Heart right ventricle (tissue), 16 donors: ENCODE results near the gene CHTOP. TPM values are rescaled to one million over a fixed set of nuclear protein-coding genes. Genes with fewer than 3 reads are reported as not detected.

Source experiments
- ATAC-seq, 8 donors: fragments of 200-7000 bp; cut with Tn5 transposase; one replicate each; pipeline ENCODE4 v1.9.1; 2020; ENCODE audit warnings: mild to moderate bottlenecking in 8 of 8, moderate library complexity in 8 of 8, moderate number of reproducible peaks in 1 of 8
- DNase-seq, 2 donors: peaks; one replicate each; pipeline ENCODE4 v3.0.0-alpha.2; 2020
- H3K27ac ChIP-seq, 10 donors: fragments of 200-600 bp; sonication (generic) in 2 of 10; one replicate each; pipeline versions ENCODE4 v1.5.0 to v1.8.0; 2020 to 2022; ENCODE audit warnings: mild to moderate bottlenecking in 3 of 10
- H3K27me3 ChIP-seq, 7 donors: fragments of 200-600 bp; one replicate each; pipeline ENCODE4 v1.8.0; 2021 to 2022; ENCODE audit warnings: mild to moderate bottlenecking in 2 of 7
- H3K36me3 ChIP-seq, 9 donors: fragments of 200-600 bp; sonication (generic) in 1 of 9; one replicate each; pipeline versions ENCODE4 v1.5.0 to v1.8.0; 2020 to 2022; ENCODE audit warnings: mild to moderate bottlenecking in 2 of 9
- H3K4me1 ChIP-seq, 9 donors: fragments of 200-600 bp; sonication (generic) in 1 of 9; one replicate each; pipeline versions ENCODE4 v1.5.0 to v1.8.0; 2020 to 2022; ENCODE audit warnings: mild to moderate bottlenecking in 4 of 9
- H3K4me3 ChIP-seq, 10 donors: fragments of 200-600 bp; sonication (generic) in 2 of 10; one replicate each; pipeline versions ENCODE4 v1.5.0 to v1.8.0; 2020 to 2022; ENCODE audit warnings: mild to moderate bottlenecking in 7 of 10, moderate library complexity in 2 of 10
- H3K9me3 ChIP-seq, 11 donors: fragments of 200-600 bp in 10 of 11; sonication (generic) in 2 of 11; one replicate each; pipeline versions ENCODE4 v1.5.0 to v1.8.0; 2013 to 2022; ENCODE audit warnings: mild to moderate bottlenecking in 2 of 11, control low read depth in 1 of 11, moderate library complexity in 1 of 11
- CTCF ChIP-seq, 9 donors: fragments of 200-600 bp; sonication (generic) in 2 of 9; IDR thresholded peaks; one replicate each; pipeline versions ENCODE4 v1.5.0 to v1.8.0; 2021 to 2022; ENCODE audit warnings: antibody characterized with exemption in 9 of 9, mild to moderate bottlenecking in 5 of 9, moderate library complexity in 1 of 9
- WGBS, 2 donors: extraction: QIAGEN DNeasy Blood & Tissue Kit; methylation state at CpG; one replicate each; pipeline ENCODE4 v1.1.7; 2013; ENCODE audit warnings: inconsistent platforms in 1 of 2; 5-methylcytosine and 5-hydroxymethylcytosine counted together
- intact Hi-C, 10 donors: fragments of 100-400 bp; cut with DNase I; formaldehyde crosslinking; loops; one replicate each; pipeline versions ENCODE4 v1.11.1 to v1.14.2; 2022
- polyA plus RNA-seq, 2 donors: library from polyadenylated mRNA; stranded (reverse); fragments of 200-250 nt; gene quantifications; one replicate each; pipeline ENCODE4 v1.2.3, GENCODE V29; 2013
- total RNA-seq, 10 donors: library from RNA; stranded (reverse); fragmentation: NEBNext Ultra II Directional in 3 of 10; extraction: Animal tissue kit (Norgen Biotek cat#: 25700) in 3 of 10; gene quantifications; one replicate each; pipeline versions ENCODE4 v1.2.1 to v1.2.4, GENCODE V29; 2021 to 2023
- donor health status: Arrhythmogenic right ventricular cardiomyopathy.
- donor health status: ischemic (EF 13 %, LVEDD 7.1; RV severe dilation, severe dysfunction).
- donor health status: healthy with polysubstance abuse.
- donor health status: DM: no; HTN: yes; CAD: no.
- donor health status: DM: no; HTN: no; CAD: no.
- donor health status: ischemic (EF 25% LVEDD 6.9; RV normal size, moderate dysfunction).
- donor health status: ischemic (EF 25% LVEDD 5.7; RV mildly dilated, moderate dysfunction).
- donor health status: healthy.
- donor health status: DM: yes; HTN: yes; CAD: no.
- donor health status: Ischemic cardiomyopathy.
- donor health status: ischemic (EF 35%, LVEDD 5.7; RV mildly dilated, moderate dysfunction).
- donor health status: nonischemic (EF 11% LVEDD 7.7; RV severe dilation, severe dysfunction).
- donor health status: DM: yes; HTN: yes; CAD: no.
- donor health status: PGD.
- donor health status: ischemic (EF 29% LVEDD 5.4; RV normal size, mild dysfunction).
- donor health status: nonischemic (EF 23%, LVEDD 6.1; RV moderate dilation, normal function).

The CHTOP gene
- total and polyA plus RNA-seq, 12 donors, result 61.6 to 95.5 (median 77.7) TPM

GRCh38 chr1:153643816-153644215, 9.9 kb downstream of the CHTOP start:
- DNase-seq, result no peak
- no peak for ATAC-seq
- intact Hi-C loops, result no loop called here
- Histone ChIP-seq H3K36me3 (peaks cover 0 to 87% (median 62%) of the 10 kb centered on the region in 9 donors), H3K4me3 (no peak overlapping the region), H3K9me3 (no peaks in the 10 kb centered on the region), H3K4me1 (peaks cover 0 to 78% (median 45%) of the 10 kb centered on the region in 9 donors), H3K27ac (peak overlapping the region in 6 of 10 donors; percentile 1 to 66 (median 29)), H3K27me3 (no peaks in the 10 kb centered on the region)
- no peak for TF ChIP-seq CTCF (IDR thresholded peaks at IDR 0.05)

- H3K9me3 ChIP-seq, result no peaks in the 10 kb centered on the region
- 81 to 85% methylated on average over 5 of the region's 5 CpGs for WGBS, 2 donors
- no peak for DNase-seq
- intact Hi-C loops, result no loop called here
- H3K27me3 ChIP-seq, result no peaks in the 10 kb centered on the region
- no peak for TF ChIP-seq CTCF (IDR thresholded peaks at IDR 0.05)
- no peak overlapping the region for H3K4me3 ChIP-seq
- H3K4me1 ChIP-seq, result peaks cover 2 to 62% (median 33%) of the 10 kb centered on the region in 9 donors
- ATAC-seq, result peak in 7 of 8 donors; percentile 3 to 30 (median 15)
- peaks cover 0 to 57% (median 35%) of the 10 kb centered on the region in 9 donors for H3K36me3 ChIP-seq
- H3K27ac ChIP-seq, result peak overlapping the region in 3 of 10 donors; percentile 19 to 30 (median 24)
These were observed 12.9 kb downstream of the CHTOP start for GRCh38 chr1:153646672-153647345.

- intact Hi-C loops, result no loop called here
- DNase-seq (no peak), ATAC-seq (peak in 5 of 8 donors; percentile 10 to 23 (median 12))
- Histone ChIP-seq H3K27ac (peak overlapping the region in 3 of 10 donors; percentile 19 to 30 (median 24)), H3K36me3 (peaks cover 0 to 52% (median 30%) of the 10 kb centered on the region in 9 donors), H3K4me1 (peaks cover 2 to 57% (median 31%) of the 10 kb centered on the region in 9 donors), H3K9me3 (no peaks in the 10 kb centered on the region), H3K27me3 (no peaks in the 10 kb centered on the region), H3K4me3 (no peak overlapping the region)
- 43 to 56% methylated on average over 2 of the region's 2 CpGs for WGBS, 2 donors
- TF ChIP-seq CTCF (IDR thresholded peaks at IDR 0.05), result no peak
These were observed 13.5 kb downstream of the CHTOP start for GRCh38 chr1:153647346-153647714.

- TF ChIP-seq CTCF (IDR thresholded peaks at IDR 0.05), result no peak
- Histone ChIP-seq H3K9me3 (no peaks in the 10 kb centered on the region), H3K27ac (peak overlapping the region in 1 of 10 donors; percentile 24), H3K4me1 (peaks cover 2 to 56% (median 30%) of the 10 kb centered on the region in 9 donors), H3K36me3 (peaks cover 0 to 44% (median 23%) of the 10 kb centered on the region in 9 donors), H3K27me3 (no peaks in the 10 kb centered on the region), H3K4me3 (no peak overlapping the region)
- intact Hi-C loops, result no loop called here
- no peak for DNase-seq
- WGBS, 2 donors, result 87 to 88% methylated on average over 10 of the region's 10 CpGs
- peak in 4 of 8 donors; percentile 7 to 53 (median 12) for ATAC-seq
These were observed 14.3 kb downstream of the CHTOP start for GRCh38 chr1:153648000-153648643.
